ENCODE measurements around the gene CRYL1. TPM values are rescaled to one million over a fixed set of nuclear protein-coding genes. Genes with fewer than 3 reads are reported as not detected.

The CRYL1 gene
- total RNA-seq, 3 donors from 2014 or later: 27.5 to 68.3 (median 29.0) TPM

- Histone ChIP-seq H3K9me3 (no peaks in the 10 kb centered on the region), H3K27me3 (no peaks in the 10 kb centered on the region), H3K4me1 (no peaks in the 10 kb centered on the region), H3K4me3 (no peak overlapping the region), H3K36me3 (no peaks in the 10 kb centered on the region), H3K27ac (no peak overlapping the region)
- intact Hi-C loops (cut with DNase I; ENCODE audit: low total_unique reads): no loop called here
- TF ChIP-seq POLR2A (IDR thresholded peaks at IDR 0.05): no peak
- TF ChIP-seq POLR2AphosphoS5 (IDR thresholded peaks at IDR 0.05): no peak
- TF ChIP-seq CTCF (IDR thresholded peaks at IDR 0.05): no peak
- no peak for DNase-seq (ENCODE audit: low spot score in 2 of 2)
These were observed 126.1 kb downstream of the CRYL1 start for GRCh38 chr13:20399515-20399914.

- intact Hi-C loops (cut with DNase I; ENCODE audit: low total_unique reads): no loop called here
- H3K27me3 ChIP-seq: no peaks in the 10 kb centered on the region
- H3K4me1 ChIP-seq: no peaks in the 10 kb centered on the region
- TF ChIP-seq POLR2A (IDR thresholded peaks at IDR 0.05) (no peak), POLR2AphosphoS5 (IDR thresholded peaks at IDR 0.05) (no peak), CTCF (IDR thresholded peaks at IDR 0.05) (no peak)
- H3K4me3 ChIP-seq: no peak overlapping the region
- no peaks in the 10 kb centered on the region for H3K9me3 ChIP-seq
- no peaks in the 10 kb centered on the region for H3K36me3 ChIP-seq
- no peak overlapping the region for H3K27ac ChIP-seq
- no peak for DNase-seq (ENCODE audit: low spot score in 2 of 2)
These were observed 127.2 kb downstream of the CRYL1 start for GRCh38 chr13:20398459-20398858.

GRCh38 chr13:20397896-20398295 is 127.8 kb downstream of the CRYL1 start:
- Histone ChIP-seq H3K27me3 (no peaks in the 10 kb centered on the region), H3K27ac (no peak overlapping the region), H3K4me3 (no peak overlapping the region), H3K36me3 (no peaks in the 10 kb centered on the region), H3K9me3 (no peaks in the 10 kb centered on the region), H3K4me1 (no peaks in the 10 kb centered on the region)
- intact Hi-C loops (cut with DNase I; ENCODE audit: low total_unique reads): no loop called here
- TF ChIP-seq CTCF (IDR thresholded peaks at IDR 0.05) (no peak), POLR2AphosphoS5 (IDR thresholded peaks at IDR 0.05) (no peak), POLR2A (IDR thresholded peaks at IDR 0.05) (no peak)
- no peak for DNase-seq (ENCODE audit: low spot score in 2 of 2)

- H3K4me3 ChIP-seq: no peak overlapping the region
- H3K27ac ChIP-seq: no peak overlapping the region
- no peaks in the 10 kb centered on the region for H3K9me3 ChIP-seq
- H3K27me3 ChIP-seq: no peaks in the 10 kb centered on the region
- intact Hi-C loops (cut with DNase I; ENCODE audit: low total_unique reads): no loop called here
- no peaks in the 10 kb centered on the region for H3K36me3 ChIP-seq
- TF ChIP-seq POLR2A (IDR thresholded peaks at IDR 0.05) (no peak), POLR2AphosphoS5 (IDR thresholded peaks at IDR 0.05) (no peak), CTCF (IDR thresholded peaks at IDR 0.05) (no peak)
- no peak for DNase-seq (ENCODE audit: low spot score in 2 of 2)
- H3K4me1 ChIP-seq: no peaks in the 10 kb centered on the region
These were observed 130.4 kb downstream of the CRYL1 start for GRCh38 chr13:20395061-20395916.

- intact Hi-C loops (cut with DNase I; ENCODE audit: low total_unique reads): no loop called here
- DNase-seq (ENCODE audit: low spot score in 2 of 2): no peak
- no peaks in the 10 kb centered on the region for H3K36me3 ChIP-seq
- no peaks in the 10 kb centered on the region for H3K27me3 ChIP-seq
- no peaks in the 10 kb centered on the region for H3K9me3 ChIP-seq
- TF ChIP-seq CTCF (IDR thresholded peaks at IDR 0.05) (no peak), POLR2AphosphoS5 (IDR thresholded peaks at IDR 0.05) (no peak), POLR2A (IDR thresholded peaks at IDR 0.05) (no peak)
- H3K27ac ChIP-seq: no peak overlapping the region
- no peaks in the 10 kb centered on the region for H3K4me1 ChIP-seq
- no peak overlapping the region for H3K4me3 ChIP-seq
These were observed 131.2 kb downstream of the CRYL1 start for GRCh38 chr13:20394506-20394905.

Data from breast epithelium (tissue), 4 donors.